GM19193 (cell line): ENCODE measurements around the gene PLAGL2.

Experiments used
- POLR2A ChIP-seq: IDR thresholded peaks from 4 replicates; pipeline ENCODE4 v1.6.1; 2011; ENCODE audit not compliant: insufficient read depth, insufficient read length; ENCODE audit errors: extremely low read depth

Gene PLAGL2

DNA sequence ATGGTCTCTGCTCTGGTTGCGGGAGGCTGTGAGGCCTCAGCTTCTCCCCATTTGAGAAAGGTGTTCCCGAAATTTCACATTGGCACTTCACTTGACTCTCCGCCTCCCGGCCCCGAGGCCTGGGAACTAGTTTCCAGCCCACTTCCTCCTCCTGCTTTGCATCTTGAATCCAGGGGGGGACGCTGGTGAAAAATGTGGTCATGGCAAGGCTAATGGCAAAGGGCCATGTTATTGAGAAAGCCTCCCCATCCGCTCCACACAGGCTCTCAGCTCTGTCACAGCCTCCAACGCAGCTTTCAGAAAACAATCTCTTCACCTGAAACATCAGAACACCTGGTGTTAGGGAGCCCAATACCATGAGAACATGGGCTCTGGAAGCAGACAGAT, 5.6 kb downstream of the PLAGL2 start:
- TF ChIP-seq POLR2A, result no peak

DNA sequence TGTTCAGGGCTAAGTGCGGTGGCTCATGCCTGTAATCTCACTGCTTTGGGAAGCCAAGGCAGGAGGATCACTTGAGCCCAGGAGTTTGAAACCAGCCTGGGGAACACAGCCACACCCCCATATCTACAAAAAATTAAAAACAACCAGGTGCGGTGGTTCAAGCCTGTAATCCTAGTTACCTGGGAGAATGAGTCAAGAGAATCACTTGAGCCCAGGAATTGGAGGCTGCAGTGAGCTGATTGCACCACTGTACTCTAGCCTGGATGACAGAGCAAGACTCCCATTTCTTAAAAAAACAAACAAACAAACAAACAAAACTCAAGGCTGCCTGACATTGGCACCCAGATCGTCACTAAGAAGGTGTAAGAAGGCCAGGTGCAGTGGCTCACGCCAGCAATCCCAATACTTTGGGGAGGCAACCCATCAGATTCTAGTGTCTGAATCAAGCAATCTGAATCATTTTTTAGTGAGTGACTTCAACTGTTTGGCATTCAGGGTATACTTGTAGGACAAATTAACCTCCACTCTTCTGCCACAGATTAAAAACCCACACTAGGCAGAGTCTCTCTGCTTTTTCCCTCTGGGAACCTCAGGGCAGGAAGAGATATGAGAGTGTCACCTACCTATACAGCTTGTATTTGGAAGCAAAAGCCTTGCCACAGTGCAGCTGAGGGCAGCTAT, 6.1 kb downstream of the PLAGL2 start:
- TF ChIP-seq POLR2A, result no peak

DNA sequence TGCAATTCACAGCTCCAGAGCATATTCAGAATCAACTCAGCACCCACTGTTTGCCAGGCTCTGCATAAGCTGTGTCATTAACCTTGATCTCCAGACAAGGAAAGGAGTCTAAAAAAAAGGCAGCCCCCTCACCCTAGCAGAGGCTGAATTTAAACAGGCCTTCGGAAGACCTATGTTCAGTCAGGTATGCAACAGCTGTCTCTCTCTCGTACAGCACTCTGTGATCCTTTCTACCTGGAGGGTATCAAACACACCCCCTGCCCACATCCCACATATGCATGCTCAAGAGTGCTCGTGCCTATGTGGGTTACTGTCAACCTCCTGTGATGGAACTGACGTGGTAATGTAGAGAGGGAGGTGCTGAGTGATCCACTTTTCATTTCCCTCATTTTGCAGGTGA, 8.5 kb downstream of the PLAGL2 start:
- TF ChIP-seq POLR2A, result no peak

DNA sequence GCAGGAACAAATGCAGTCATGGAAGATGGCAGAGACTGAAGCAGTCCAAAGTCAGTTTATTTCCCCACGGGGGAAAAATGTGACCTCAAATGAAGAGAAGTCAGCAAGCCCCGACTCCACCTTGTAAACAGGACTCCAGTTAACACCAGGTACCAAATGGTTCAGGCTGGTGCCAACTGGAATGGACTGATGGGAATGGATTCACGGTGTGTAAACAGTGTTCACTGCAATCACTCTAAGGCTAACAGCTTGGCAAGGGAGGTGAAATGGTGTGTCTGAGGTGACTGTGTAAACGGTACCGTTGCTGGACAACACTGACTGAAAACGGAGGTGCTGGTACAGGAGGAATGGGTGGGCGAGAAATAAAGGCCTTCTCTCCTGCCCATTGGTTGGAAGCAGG, 12.0 kb downstream of the PLAGL2 start:
- no peak for TF ChIP-seq POLR2A

DNA sequence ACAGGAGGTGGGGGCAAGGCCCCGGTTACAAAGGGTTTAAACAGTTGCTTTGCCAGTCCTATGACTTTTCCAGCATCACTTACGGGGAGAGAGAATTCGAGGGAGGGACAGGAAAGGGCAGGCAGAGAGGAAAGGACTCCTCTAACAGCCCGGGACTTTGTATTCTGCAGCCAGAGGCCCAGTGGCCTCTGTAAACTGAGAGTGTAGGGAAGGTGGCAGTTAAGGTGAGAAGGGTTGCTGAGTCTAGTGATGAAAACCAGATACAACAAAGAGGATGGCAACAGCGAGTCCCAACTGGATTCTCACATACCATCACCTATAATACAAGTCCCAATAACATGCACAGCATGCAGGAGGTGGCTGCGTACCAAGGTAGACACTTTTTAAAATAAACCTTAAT, 13.5 kb downstream of the PLAGL2 start:
- no peak for TF ChIP-seq POLR2A

DNA sequence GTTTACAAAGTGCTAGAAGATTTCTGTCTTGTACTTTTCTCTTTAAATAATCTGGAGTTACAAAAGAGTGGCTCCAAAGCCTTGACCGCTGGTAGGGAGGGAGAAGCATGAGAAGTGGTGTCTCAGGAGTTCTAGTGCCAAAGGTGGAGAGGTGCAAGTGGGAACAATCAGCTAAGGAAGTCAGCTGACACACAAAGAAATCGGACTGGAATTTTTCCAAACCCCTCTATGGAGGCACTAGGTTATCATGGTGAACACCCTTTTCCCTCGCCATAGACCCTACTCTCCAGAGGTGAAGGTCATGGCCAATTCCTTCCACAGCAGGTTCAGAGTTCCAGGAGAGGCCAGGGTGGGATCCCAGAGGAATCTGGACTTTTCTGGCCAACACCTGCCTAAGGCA, 14.8 kb downstream of the PLAGL2 start:
- no peak for TF ChIP-seq POLR2A

DNA sequence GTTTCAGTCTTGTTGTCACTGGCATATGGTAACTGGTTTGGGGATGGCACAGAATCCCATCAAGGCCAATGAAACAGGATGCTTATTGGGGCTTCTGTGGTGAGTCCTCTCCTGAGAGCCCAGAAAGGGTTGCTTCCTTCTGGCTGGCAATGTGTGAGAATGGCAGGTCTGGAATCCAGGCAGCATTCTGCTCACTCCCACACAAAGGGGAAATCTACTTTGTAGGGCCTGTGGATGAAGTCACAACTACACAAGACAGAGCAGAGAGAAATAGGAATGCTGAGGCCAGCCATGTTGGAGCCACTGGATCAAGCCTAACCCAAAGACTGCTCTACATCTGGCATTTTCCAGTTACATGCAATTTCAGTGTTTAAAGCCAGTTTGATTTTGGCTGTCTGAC, 15.7 kb downstream of the PLAGL2 start:
- TF ChIP-seq POLR2A, result no peak

DNA sequence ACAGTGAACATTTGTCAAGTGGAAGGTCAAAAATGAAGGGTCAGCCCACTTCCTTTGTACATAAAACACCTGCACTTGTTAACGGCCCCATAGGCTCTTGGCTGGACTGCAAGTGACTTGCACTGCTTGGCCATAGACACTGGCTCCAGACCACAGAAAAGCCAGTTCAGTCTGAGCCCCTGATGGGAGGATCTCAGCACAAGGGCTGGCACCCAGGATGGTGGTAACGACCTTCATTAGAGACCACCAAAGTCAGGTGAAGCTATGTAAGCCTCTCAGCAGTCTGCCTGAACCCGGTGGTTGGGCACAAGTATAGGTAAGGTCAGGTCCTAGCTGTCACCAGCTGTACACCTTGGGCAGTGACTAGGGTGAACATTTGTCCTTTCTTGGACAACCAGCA, 16.1 kb downstream of the PLAGL2 start:
- TF ChIP-seq POLR2A, result no peak

DNA sequence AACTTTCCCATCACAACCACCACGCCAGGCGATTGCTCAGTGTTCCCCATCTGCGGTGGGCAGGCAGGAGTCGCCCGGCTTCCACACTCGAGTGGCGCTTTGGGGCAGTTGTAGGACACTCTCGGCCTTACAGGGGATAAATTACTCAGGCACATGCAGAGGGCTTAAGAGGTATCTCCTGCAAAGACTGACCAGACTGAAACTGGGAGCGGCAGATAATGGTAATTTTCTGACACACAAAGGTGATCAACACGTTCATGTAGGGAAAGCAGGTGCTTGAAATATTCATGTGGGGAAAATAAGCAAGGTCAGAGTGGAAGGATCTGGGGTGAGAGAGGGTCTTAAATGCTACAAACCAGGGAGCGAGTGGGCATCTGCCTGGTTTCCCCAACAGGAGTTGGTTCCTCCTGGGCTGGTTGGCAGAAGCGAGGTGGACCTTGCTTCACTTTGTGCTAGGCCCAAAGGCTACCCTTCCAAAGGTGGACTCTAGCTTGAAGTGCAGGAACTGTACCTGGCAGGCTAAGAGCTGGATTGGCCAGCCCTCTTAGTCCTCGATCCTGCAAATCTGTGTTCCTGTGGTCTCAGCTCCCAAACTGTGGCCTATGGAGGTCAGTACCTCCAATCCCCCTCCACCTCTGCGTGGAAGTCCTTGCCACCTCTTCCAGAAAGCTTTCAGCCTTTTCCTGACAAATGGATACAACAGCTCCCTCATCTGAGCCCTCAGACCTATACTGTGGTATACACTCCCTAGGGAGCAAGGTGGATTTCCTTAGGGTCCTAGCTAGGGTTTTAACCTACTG, 16.7 kb downstream of the PLAGL2 start:
- TF ChIP-seq POLR2A, result no peak

DNA sequence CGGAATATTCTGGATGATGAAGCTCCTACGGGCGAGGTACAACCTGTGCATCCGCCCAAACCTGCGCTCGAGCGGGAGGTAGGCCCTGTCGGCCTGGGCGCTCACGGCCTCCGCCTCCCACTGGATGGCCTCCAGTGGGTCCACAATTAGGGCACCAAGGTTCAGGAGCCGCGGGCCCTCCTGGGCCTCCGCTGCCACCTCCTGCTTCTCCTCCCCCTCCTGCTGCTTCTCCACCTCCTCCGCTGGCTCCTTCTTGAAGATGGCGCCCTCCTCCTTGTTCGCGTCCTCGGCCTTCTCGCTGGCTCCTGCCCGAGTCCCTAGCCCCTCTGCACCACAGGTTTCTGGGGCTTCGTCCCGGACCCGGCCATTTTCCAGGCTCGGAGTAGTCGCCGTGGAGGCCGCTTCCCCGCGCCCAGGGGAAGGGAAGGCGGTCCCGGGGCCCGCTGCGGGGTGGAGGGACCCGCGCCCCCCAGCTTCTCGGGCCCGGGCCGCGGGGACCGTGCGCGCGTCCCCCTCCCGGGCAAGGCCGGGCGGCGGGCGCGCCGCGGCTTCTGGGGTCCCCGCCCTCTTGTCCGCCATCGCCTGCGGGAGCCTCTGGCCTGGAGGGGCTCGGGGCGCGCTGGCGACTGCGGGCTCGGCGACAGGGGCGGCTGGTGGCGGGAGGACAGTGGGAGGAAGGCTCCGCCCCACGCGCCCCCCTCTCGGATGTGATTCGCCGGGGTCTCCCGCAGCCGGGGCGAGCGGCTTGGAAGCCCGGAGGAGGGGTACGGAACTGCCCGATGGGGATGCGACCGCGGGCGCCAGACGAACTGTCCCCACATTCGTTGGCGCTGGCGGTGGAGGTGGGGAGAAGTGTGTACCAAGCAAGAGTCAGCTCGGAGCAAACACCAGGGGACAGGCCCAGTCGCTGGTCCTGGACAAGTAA, 17.6 kb downstream of the PLAGL2 start:
- no peak for TF ChIP-seq POLR2A

DNA sequence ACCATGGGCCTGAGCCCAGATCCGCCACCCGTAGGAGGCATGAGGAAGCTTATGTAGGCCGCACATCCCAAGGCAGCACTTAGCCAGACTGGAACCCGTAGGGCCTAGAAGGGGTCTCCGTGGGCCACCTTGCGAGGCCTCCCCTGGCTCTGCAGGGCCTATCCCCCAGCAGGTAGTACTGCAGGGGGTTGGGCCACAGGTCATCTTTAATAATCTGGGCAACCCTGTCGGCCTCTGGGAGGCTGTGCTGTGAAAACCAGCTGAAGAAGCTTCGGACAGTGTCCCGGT, 18.5 kb downstream of the PLAGL2 start:
- TF ChIP-seq POLR2A, result no peak

DNA sequence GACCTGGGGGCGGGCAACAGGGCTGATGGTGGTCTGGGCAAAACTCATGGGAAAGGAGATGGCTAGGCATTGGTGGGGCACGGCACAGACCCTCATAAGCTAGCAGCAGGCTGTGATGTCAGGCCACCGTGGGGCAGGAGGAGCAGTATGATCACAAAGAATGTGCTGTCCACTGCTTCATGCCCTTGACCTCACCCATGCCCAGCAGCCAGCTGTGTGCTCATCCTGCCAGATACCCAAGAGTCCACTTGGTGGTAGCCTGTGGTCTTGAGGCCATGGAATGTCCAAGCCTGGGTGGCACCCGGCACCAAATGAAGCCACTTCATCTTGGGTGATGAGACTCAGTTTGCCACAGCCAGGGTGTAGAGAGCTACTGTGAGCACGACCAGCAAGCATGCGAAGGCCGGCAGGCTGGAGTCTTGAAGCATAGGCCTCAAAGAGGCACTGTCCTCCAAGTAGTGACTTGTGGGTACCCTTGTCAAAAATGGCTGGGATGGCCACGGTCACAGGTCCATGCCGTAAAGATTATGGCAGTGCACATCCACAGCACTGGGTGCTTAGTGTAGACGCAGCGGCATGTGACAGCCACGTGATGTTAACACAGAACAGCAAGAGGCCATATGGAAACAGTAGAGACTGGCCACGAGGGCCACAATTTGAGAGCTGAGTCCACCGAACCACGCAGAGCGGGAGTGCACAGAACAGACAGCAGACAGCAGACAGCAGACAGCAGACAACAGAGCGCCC, 19.0 kb downstream of the PLAGL2 start:
- TF ChIP-seq POLR2A, result no peak

DNA sequence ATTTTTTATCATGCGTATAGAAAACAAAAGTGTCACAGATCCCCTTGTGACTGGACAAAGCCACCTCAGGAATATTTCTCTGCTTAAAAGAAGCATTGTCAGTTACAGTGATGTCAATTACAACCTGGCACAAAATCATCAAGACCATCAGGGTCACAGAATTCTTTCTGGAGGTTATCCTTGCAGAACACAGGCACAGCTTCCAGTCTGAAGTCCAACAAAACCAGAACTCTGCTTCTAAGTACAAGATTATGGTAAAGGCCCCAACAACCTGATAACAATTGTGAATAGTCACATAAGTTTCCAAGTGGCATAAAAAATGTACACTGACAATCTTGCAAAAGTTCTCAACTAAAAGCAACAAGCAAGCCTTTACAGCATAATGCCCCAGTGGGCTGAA, 21.0 kb downstream of the PLAGL2 start:
- no peak for TF ChIP-seq POLR2A

DNA sequence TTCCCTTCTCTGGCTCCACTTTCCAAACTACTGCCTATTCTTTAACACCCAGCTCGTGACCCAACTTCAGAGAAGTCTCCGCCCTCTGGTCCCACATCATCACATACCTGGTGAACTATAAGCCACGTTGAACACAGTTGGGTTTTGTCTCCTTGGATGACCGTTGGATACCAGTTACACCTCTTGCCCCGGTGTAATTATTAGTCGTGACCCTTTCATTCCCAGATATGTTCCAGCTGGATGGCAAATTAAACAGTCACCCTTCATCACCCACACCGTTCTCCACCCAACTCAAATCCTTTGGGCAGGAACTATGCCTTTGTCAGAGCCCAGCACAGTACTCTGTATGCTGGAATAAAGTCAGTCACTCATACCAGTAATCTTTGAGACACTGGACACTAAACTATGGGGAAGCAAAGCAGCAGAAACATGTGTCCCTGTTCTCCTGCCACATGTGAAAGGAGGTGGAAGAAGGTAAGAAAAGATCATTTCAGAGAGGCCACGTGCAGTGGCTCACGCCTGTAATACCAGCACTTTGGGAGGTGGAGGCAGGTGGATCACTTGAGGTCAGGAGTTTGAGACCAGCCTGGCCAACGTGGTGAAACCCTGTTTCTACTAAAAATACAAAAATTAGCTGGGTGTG, 22.5 kb downstream of the PLAGL2 start:
- no peak for TF ChIP-seq POLR2A
